HL-60 (cell line): ENCODE data around the gene DNAJC24.

ENCODE experiments used
- DNase-seq, 2 experiments: peaks; one replicate each; pipeline ENCODE4 v3.0.0-alpha.2; 2010 to 2020; ENCODE audit warnings: low read depth in 1 of 2, low spot score in 1 of 2
- H3K27ac ChIP-seq: fragments of 250-450 bp; sonication (Bioruptor Pico); replicated peaks from 2 replicates; pipeline ENCODE4 v1.5.1; 2020; ENCODE audit warnings: mild to moderate bottlenecking, moderate library complexity
- H3K27me3 ChIP-seq: fragments of 250-450 bp; sonication (Bioruptor Pico); 2 replicates; pipeline ENCODE4 v1.5.1; 2021; ENCODE audit warnings: mild to moderate bottlenecking, moderate library complexity; ENCODE audit not compliant: insufficient read depth, poor library complexity, severe bottlenecking
- H3K4me3 ChIP-seq: replicated peaks from 2 replicates; pipeline ENCODE4 v1.5.1; 2011; ENCODE audit warnings: mild to moderate bottlenecking, control low read depth, low read length; ENCODE audit not compliant: insufficient read depth
- GABPA ChIP-seq: IDR thresholded peaks from 2 replicates; pipeline ENCODE4 v1.6.1; 2012; ENCODE audit warnings: low read depth

The DNAJC24 gene

DNA sequence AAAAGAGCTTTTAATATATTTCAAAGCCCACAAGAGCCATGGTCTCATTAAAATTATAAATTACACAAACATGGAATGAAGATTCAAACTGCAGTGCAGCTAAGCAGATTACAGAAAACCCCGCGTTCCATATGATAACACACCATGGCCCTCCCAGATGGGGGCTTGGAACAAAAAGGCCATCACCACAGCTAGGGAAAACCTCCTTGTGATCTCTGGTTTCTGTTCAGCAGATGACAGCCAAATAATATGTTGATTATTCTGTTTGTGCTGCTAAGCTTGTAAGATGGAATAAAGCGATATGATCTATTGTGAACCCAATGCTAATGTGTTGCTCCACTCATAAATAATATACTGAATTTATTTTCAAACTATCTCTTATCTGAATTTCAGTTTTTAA, 111.3 kb downstream of the DNAJC24 start:
- DNase-seq = no peak
- Histone ChIP-seq H3K27ac (no peak overlapping the region), H3K27me3 (no peaks in the 10 kb centered on the region), H3K4me3 (no peak overlapping the region)
- TF ChIP-seq GABPA = no peak
